ENCODE results near the gene ATXN1. TPM values are rescaled to one million over a fixed set of nuclear protein-coding genes. Genes with fewer than 3 reads are reported as not detected.
A peak's percentile ranks its signal among the peaks of the same experiment; 100 is the strongest.

The ATXN1 gene
- total and polyA plus RNA-seq, 2 of the 13 experiments (the other 11 are each of a cell fraction or from before 2014, with no cell fraction given), result 20.7 to 39.5 TPM

- ATAC-seq, result peak; percentile 79
- H3K4me2 ChIP-seq (ENCODE audit: low read depth, low read length), result peak overlapping the region; percentile 66
- TF ChIP-seq ZNF431 (CRISPR knock-in tag; IDR thresholded peaks at IDR 0.05; ENCODE audit: borderline replicate concordance, low read depth), result no peak
- TF ChIP-seq ZNF318 (CRISPR knock-in tag; IDR thresholded peaks at IDR 0.05), result no peak
- TF ChIP-seq ZNF639 (CRISPR knock-in tag; conservative IDR thresholded peaks at IDR 0.05), result no peak
- TF ChIP-seq CBX2 (IDR thresholded peaks at IDR 0.05; ENCODE audit: low read depth, low read length), result no peak
- TF ChIP-seq CBX2 (CRISPR knock-in tag; IDR thresholded peaks at IDR 0.05; ENCODE audit: low read depth), result no peak
- TF ChIP-seq ZNF569 (CRISPR knock-in tag; IDR thresholded peaks at IDR 0.05; ENCODE audit: borderline replicate concordance), result no peak
- 0 out of 3 replicates have a peak, but pooled peaks have one; percentile 16 for TF ChIP-seq MXI1 (IDR thresholded peaks at IDR 0.05; ENCODE audit: borderline replicate concordance, low read depth, low read length)
- peak; percentile 80 for TF ChIP-seq ZNF362 (CRISPR knock-in tag; IDR thresholded peaks at IDR 0.05; ENCODE audit: borderline replicate concordance)
- TF ChIP-seq ARNT (IDR thresholded peaks at IDR 0.05), result no peak
- no peak for TF ChIP-seq ZNF660 (CRISPR knock-in tag; IDR thresholded peaks at IDR 0.05; ENCODE audit: borderline replicate concordance, low read depth)
- TF ChIP-seq TCF7 (IDR thresholded peaks at IDR 0.05; ENCODE audit: low read depth), result peak; percentile 15; the same call in 1 of the 2 replicates
Measured at GRCh38 chr6:16683641-16684194, 77.5 kb downstream of the ATXN1 start.

More at GRCh38 chr6:16683641-16684194, 77.5 kb downstream of the ATXN1 start:
- Histone ChIP-seq H3K4me1 (ENCODE audit: insufficient read depth, low read length) (peaks cover 64% of the 10 kb centered on the region), H3K9me3 (ENCODE audit: low read length) (no peaks in the 10 kb centered on the region), H3K79me2 (ENCODE audit: insufficient read depth, low read length) (peaks cover 31% of the 10 kb centered on the region), H3K27me3 (ENCODE audit: control insufficient read depth in 1 of 2, insufficient read depth in 2 of 2, low read length in 2 of 2) (no peaks in the 10 kb centered on the region), H3K27ac (ENCODE audit: extremely low read length, insufficient read depth, low read length) (peak overlapping the region; percentile 58), H3K36me3 (replicated peaks in 1 of 2; ENCODE audit: control insufficient read depth in 1 of 2, insufficient read depth in 2 of 2, low read length in 2 of 2) (peaks cover 0 to 4% of the 10 kb centered on the region in 2 experiments; a peak in 1 of 5 replicates), H4K20me1 (ENCODE audit: insufficient read depth, low read length) (no peaks in the 10 kb centered on the region), H3K9ac (ENCODE audit: insufficient read depth, low read depth, low read length) (peak overlapping the region; percentile 37), H3K4me3 (replicated peaks in 1 of 3; ENCODE audit: insufficient read depth in 1 of 3, low read depth in 2 of 3, low read length in 3 of 3) (peak overlapping the region in 2 of 3 experiments; percentile 5 to 34; a peak in 2 of 6 replicates), H2AFZ (ENCODE audit: low read length) (no peak overlapping the region)
- TSS peak; percentile 3 for BruUV-seq (replicated peaks)
- WGBS (ENCODE audit: low lambda C conversion rate), result 21% methylated on average over 4 of the region's 4 CpGs
- CTCF ChIA-PET (ENCODE audit: low intra/inter-chr PET ratio, low total read pairs), result no interaction called here
- FAIRE-seq (peak; percentile 12), DNase-seq (ENCODE audit: low spot score) (peak; percentile 79)
- POLR2A ChIA-PET, result interaction anchor here (0.7 to 1.9 kb wide), 6 partner anchors 10 to 78 kb away, joined by 3 to 8 read pairs (median 4); partner anchors contain the start of gene ATXN1
- intact Hi-C loops (cut with micrococcal nuclease; ENCODE audit: unreplicated experiment), result loop anchor here (2.0 to 5.0 kb wide), 3 partner anchors 45 to 96 kb away; partner anchors contain the start of gene ATXN1
- in situ Hi-C loops (cut with HindIII; ENCODE audit: extremely low pct_ligation_motif_present, low pct_unique_long_range_greater_than_20kb), result no loop called here
